Testis (tissue), 3 donors: ENCODE results near the gene ITCH. TPM values are rescaled to one million over a fixed set of nuclear protein-coding genes. Genes with fewer than 3 reads are reported as not detected.

ENCODE experiments used
- DNase-seq: peaks from one replicate; pipeline ENCODE4 v3.0.0-alpha.2; 2019
- H3K27ac ChIP-seq, 2 donors: fragments of 200-600 bp; sonication (generic); one replicate each; pipeline ENCODE4 v1.5.1; 2019
- H3K27me3 ChIP-seq: fragments of 200-600 bp; sonication (generic); one replicate; pipeline ENCODE4 v1.5.1; 2019
- H3K36me3 ChIP-seq: fragments of 200-600 bp; sonication (generic); one replicate; pipeline ENCODE4 v1.5.1; 2017; ENCODE audit warnings: low read depth; ENCODE audit errors: missing control alignments
- H3K4me1 ChIP-seq: fragments of 200-600 bp; sonication (generic); one replicate; pipeline ENCODE4 v1.5.1; 2019
- H3K4me3 ChIP-seq, 2 donors: fragments of 200-600 bp; sonication (generic); one replicate each; pipeline ENCODE4 v1.5.1; 2017 to 2019
- H3K9me3 ChIP-seq: fragments of 200-600 bp; sonication (generic); one replicate; pipeline ENCODE4 v1.5.1; 2017
- POLR2A ChIP-seq: fragments of 450-650 bp; IDR thresholded peaks from one replicate; pipeline ENCODE4 v1.6.1; 2017; ENCODE audit warnings: antibody characterized with exemption, mild to moderate bottlenecking, moderate library complexity
- WGBS, 2 donors: methylation state at CpG; one replicate each; pipeline ENCODE4 v1.1.5; 2018; 5-methylcytosine and 5-hydroxymethylcytosine counted together
- intact Hi-C: fragments of 100-400 bp; cut with DNase I; formaldehyde crosslinking; loops from one replicate; pipeline ENCODE4 v1.15.1; 2023; ENCODE audit warnings: low total_unique reads
- polyA plus RNA-seq: library from polyadenylated mRNA; stranded (reverse); fragments of 350-450 nt; fragmentation: Illumina TruSeq; extraction: RNeasy Lipid Tissue Mini Kit (QIAGEN cat#74804); gene quantifications from one replicate; pipeline ENCODE4 v1.2.3, GENCODE V29; 2014; ENCODE audit warnings: low read depth, low replicate concordance; ENCODE audit not compliant: insufficient read depth
- total RNA-seq, 2 donors: library from RNA; depleted of rRNA; stranded (reverse); fragments of >200 nt; gene quantifications; one replicate each; pipeline ENCODE4 v1.2.3, GENCODE V29; 2016
- TF ChIP-seq, protein P1 (sequence below), 3 experiments: fragments of 450-650 bp in 2 of 3; fragments of 200-600 bp in 1 of 3; sonication (generic) in 1 of 3; IDR thresholded peaks; one replicate each; pipeline ENCODE4 v1.5.1; 2016 to 2019; ENCODE audit warnings: antibody characterized with exemption in 3 of 3, mild to moderate bottlenecking in 2 of 3, moderate library complexity in 1 of 3

Gene ITCH
- total and polyA plus RNA-seq, 3 donors from 2014 or later = 75.4 to 107 (median 88.1) TPM

DNA sequence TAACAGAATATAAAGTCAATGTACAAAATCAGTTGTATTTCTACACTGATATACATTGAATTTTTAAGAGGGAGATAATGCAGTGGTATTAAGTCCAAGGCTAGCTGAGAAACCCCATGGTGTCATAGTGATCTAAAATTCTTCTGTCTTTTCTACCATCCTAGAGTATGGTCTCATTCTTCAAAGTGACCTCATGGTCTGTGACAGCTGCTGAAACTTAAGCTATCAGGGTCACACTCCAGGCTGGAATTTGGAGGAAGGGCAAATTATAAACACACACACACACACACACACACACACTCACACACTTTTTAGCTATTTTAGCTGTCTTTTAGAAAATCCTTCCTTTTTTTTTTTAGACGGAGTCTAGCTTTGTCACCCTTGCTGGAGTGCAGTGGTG lies 105.9 kb downstream of the ITCH start:
- intact Hi-C loops = no loop called here
- 60 to 66% methylated on average over 1 of the region's 1 CpG for WGBS, 2 donors
- H3K4me3 ChIP-seq = no peak overlapping the region
- H3K36me3 ChIP-seq = no peaks in the 10 kb centered on the region
- H3K27me3 ChIP-seq = no peaks in the 10 kb centered on the region
- H3K4me1 ChIP-seq = no peaks in the 10 kb centered on the region
- no peak for DNase-seq
- H3K9me3 ChIP-seq = no peaks in the 10 kb centered on the region
- TF ChIP-seq, protein P1, sequence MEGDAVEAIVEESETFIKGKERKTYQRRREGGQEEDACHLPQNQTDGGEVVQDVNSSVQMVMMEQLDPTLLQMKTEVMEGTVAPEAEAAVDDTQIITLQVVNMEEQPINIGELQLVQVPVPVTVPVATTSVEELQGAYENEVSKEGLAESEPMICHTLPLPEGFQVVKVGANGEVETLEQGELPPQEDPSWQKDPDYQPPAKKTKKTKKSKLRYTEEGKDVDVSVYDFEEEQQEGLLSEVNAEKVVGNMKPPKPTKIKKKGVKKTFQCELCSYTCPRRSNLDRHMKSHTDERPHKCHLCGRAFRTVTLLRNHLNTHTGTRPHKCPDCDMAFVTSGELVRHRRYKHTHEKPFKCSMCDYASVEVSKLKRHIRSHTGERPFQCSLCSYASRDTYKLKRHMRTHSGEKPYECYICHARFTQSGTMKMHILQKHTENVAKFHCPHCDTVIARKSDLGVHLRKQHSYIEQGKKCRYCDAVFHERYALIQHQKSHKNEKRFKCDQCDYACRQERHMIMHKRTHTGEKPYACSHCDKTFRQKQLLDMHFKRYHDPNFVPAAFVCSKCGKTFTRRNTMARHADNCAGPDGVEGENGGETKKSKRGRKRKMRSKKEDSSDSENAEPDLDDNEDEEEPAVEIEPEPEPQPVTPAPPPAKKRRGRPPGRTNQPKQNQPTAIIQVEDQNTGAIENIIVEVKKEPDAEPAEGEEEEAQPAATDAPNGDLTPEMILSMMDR (IDR thresholded peaks at IDR 0.05) = no peak
- no peak for TF ChIP-seq POLR2A
- no peak overlapping the region for H3K27ac ChIP-seq

DNA sequence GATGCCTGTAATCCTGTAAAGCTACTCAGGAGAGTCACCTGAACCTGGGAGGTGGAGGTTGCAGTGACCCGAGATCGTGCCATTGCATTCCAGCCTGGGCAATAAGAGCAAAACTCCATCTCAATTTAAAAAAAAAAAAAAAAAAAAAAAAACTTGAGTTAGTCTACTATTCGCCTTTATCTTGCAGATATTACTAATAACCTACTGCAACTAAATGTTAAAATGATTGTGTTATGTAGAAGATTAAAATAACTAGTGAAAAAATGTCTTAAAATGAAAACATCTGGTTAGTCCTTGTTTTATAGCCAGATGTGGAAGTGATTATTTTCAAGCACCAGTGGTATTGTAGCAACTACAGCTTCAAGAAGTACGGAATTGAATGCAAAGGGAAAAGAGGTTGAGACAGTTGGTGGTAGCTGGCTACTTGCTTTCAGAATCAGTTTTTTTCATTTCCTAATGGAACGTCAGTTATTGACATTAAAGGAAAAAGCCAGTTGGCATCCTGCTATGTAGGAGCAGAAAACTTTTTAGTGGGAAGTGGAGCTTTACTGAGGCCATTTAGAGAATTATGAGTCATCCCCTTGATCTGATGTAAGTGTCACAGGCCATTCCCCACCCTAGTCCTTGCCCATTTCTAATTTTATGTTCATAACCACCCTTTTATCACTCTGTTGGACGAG lies 109.3 kb downstream of the ITCH start:
- Histone ChIP-seq H3K4me1 (no peaks in the 10 kb centered on the region), H3K36me3 (no peaks in the 10 kb centered on the region), H3K27ac (no peak overlapping the region), H3K9me3 (no peaks in the 10 kb centered on the region), H3K27me3 (no peaks in the 10 kb centered on the region), H3K4me3 (no peak overlapping the region)
- TF ChIP-seq POLR2A = no peak
- TF ChIP-seq, protein P1 (IDR thresholded peaks at IDR 0.05) = no peak
- 76 to 77% methylated on average over 6 of the region's 6 CpGs for WGBS, 2 donors
- no peak for DNase-seq
- intact Hi-C loops = loop anchor here (10.0 kb wide), 1 partner anchor 158 kb away; no protein-coding TSS in a partner anchor

DNA sequence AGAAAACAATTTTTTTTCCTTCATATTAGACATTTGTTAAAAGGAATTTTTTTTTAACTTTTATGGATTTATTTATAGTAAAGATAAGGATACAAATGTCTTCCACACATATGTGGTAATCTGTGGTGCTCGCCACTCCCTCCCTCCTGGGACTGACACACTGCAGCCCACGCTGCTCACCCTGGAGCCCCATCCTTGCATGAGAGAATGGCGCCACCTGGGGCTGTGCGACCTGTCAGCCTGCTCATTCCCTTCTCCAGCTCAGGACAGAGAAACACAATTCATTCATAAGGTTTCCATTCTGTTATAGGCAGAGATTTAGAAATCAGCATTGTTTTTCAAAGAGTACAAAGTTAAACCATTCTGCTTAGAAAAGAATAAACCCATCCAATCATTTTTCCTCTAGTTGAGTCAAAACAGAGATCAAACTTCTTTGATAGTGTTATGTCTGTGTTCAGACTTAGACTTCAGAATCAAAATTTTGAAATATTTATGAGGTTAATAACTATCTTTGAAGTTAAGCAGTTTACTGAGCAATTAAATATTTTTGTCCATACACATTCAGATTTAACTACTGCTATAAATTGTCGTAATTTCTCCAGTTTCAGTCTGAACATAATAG lies 110.3 kb downstream of the ITCH start:
- Histone ChIP-seq H3K4me3 (no peak overlapping the region), H3K27ac (no peak overlapping the region), H3K27me3 (no peaks in the 10 kb centered on the region), H3K9me3 (no peaks in the 10 kb centered on the region), H3K4me1 (no peaks in the 10 kb centered on the region), H3K36me3 (no peaks in the 10 kb centered on the region)
- intact Hi-C loops = loop anchor here (10.0 kb wide), 1 partner anchor 159 kb away; no protein-coding TSS in a partner anchor
- peak; percentile 78 for DNase-seq
- no peak for TF ChIP-seq POLR2A
- TF ChIP-seq, protein P1 (IDR thresholded peaks at IDR 0.05) = peak in 1 of 3 experiments; percentile 5
- WGBS, 2 donors = 64 to 67% methylated on average over 5 of the region's 5 CpGs

DNA sequence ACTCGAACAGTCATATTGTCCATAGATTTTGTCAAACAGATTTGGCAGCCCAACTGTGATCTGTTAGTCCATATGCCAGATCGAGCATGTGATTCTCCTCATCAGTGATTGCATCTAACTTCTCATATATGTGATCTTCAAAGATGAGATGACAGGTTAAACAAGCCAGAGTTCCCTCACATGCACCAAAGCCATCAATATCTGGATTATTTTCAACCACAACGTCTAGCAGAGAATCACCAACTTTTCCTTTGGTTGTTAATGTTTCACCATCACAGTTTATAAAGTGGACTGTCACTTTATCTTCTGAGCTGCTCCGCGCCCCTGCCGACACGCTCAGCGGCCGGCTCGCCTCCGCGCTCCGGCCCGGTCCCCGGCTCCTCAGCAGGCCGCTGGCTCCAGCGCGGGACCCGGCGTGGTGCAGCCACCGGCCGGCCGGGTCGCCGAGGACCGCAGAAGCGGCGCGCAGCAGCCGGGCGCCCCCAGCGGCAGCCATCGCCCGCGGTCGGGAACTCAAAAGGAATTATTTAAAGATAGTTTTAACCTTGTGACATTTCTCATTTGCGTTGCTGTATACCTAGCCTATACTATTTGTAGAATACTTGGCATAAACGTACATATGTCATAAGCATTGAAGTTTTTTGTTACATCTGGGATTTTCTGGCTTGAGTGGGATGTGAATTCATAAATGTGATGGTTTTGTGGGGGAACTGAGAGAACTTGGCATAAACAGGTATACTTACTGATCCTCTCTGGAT lies 113.1 kb downstream of the ITCH start:
- intact Hi-C loops = loop anchor here (10.0 kb wide), 1 partner anchor 161 kb away; no protein-coding TSS in a partner anchor
- WGBS, 2 donors = 42 to 49% methylated on average over 21 to 36 of the region's 38 CpGs
- Histone ChIP-seq H3K4me1 (no peaks in the 10 kb centered on the region), H3K9me3 (no peaks in the 10 kb centered on the region), H3K27ac (no peak overlapping the region), H3K27me3 (no peaks in the 10 kb centered on the region), H3K4me3 (no peak overlapping the region), H3K36me3 (no peaks in the 10 kb centered on the region)
- TF ChIP-seq, protein P1 (IDR thresholded peaks at IDR 0.05) = peak; percentile 27 to 64 (median 53)
- no peak for TF ChIP-seq POLR2A
- DNase-seq = peak; percentile 48
